ENCODE results near the gene ARSK.
A peak's percentile ranks its signal among the peaks of the same experiment; 100 is the strongest.

ARSK gene

GRCh38 chr5:95554647-95555548 is at the start of gene ARSK, which contains the start of gene SKIC3:
Gene ARSK, plus strand, starts transcription at chr5:95555101. Its CDS starts 178 bp downstream, at chr5:95555279.
Gene SKIC3, minus strand, starts transcription at chr5:95554977. Its CDS starts 7,827 bp downstream, at chr5:95547150.
- Histone ChIP-seq H3K9me3 (ENCODE audit: low read length) (no peaks in the 10 kb centered on the region), H3K9ac (ENCODE audit: low read length) (peak within 1 kb of the TSS; percentile 29), H3K27me3 (ENCODE audit: control insufficient read depth in 1 of 2, insufficient read depth in 2 of 2, low read length in 2 of 2) (no peaks in the 10 kb centered on the region), H3K36me3 (ENCODE audit: insufficient read depth, low read length) (peaks cover 10% of the 10 kb centered on the region), H3K4me1 (ENCODE audit: insufficient read depth, low read length) (peaks cover 33% of the 10 kb centered on the region), H3K27ac (ENCODE audit: low read depth, low read length) (peak within 1 kb of the TSS; percentile 74), H3K4me3 (ENCODE audit: low read depth in 1 of 2, low read length in 2 of 2) (peak within 1 kb of the TSS; percentile 59 to 60)

- Histone ChIP-seq H3K4me1 (ENCODE audit: insufficient read depth, low read length) (no peaks in the 10 kb centered on the region), H3K27ac (ENCODE audit: low read depth, low read length) (no peak overlapping the region), H3K9ac (ENCODE audit: low read length) (no peak overlapping the region), H3K9me3 (ENCODE audit: low read length) (no peaks in the 10 kb centered on the region), H3K36me3 (ENCODE audit: insufficient read depth, low read length) (peaks cover 30% of the 10 kb centered on the region), H3K27me3 (ENCODE audit: control insufficient read depth in 1 of 2, insufficient read depth in 2 of 2, low read length in 2 of 2) (no peaks in the 10 kb centered on the region), H3K4me3 (ENCODE audit: low read depth in 1 of 2, low read length in 2 of 2) (no peak overlapping the region)
Measured at GRCh38 chr5:95508550-95508949, 46.4 kb upstream of the ARSK start.

GRCh38 chr5:95511606-95512005 is 43.3 kb upstream of the ARSK start:
- no peaks in the 10 kb centered on the region for H3K9me3 ChIP-seq (ENCODE audit: low read length)
- H3K27ac ChIP-seq (ENCODE audit: low read depth, low read length), result no peak overlapping the region
- H3K36me3 ChIP-seq (ENCODE audit: insufficient read depth, low read length), result peaks cover 49% of the 10 kb centered on the region
- H3K4me3 ChIP-seq (ENCODE audit: low read depth in 1 of 2, low read length in 2 of 2), result no peak overlapping the region
- no peak overlapping the region for H3K9ac ChIP-seq (ENCODE audit: low read length)
- no peaks in the 10 kb centered on the region for H3K27me3 ChIP-seq (ENCODE audit: control insufficient read depth in 1 of 2, insufficient read depth in 2 of 2, low read length in 2 of 2)
- H3K4me1 ChIP-seq (ENCODE audit: insufficient read depth, low read length), result no peaks in the 10 kb centered on the region

- Histone ChIP-seq H3K4me1 (ENCODE audit: insufficient read depth, low read length) (no peaks in the 10 kb centered on the region), H3K27me3 (ENCODE audit: control insufficient read depth in 1 of 2, insufficient read depth in 2 of 2, low read length in 2 of 2) (no peaks in the 10 kb centered on the region), H3K4me3 (ENCODE audit: low read depth in 1 of 2, low read length in 2 of 2) (no peak overlapping the region), H3K36me3 (ENCODE audit: insufficient read depth, low read length) (peaks cover 49% of the 10 kb centered on the region), H3K9me3 (ENCODE audit: low read length) (no peaks in the 10 kb centered on the region), H3K27ac (ENCODE audit: low read depth, low read length) (no peak overlapping the region), H3K9ac (ENCODE audit: low read length) (no peak overlapping the region)
Measured at GRCh38 chr5:95518417-95518816, 36.5 kb upstream of the ARSK start.

GRCh38 chr5:95519151-95519550 is 35.8 kb upstream of the ARSK start:
- H3K4me3 ChIP-seq (ENCODE audit: low read depth in 1 of 2, low read length in 2 of 2), result no peak overlapping the region
- H3K27ac ChIP-seq (ENCODE audit: low read depth, low read length), result no peak overlapping the region
- H3K36me3 ChIP-seq (ENCODE audit: insufficient read depth, low read length), result peaks cover 43% of the 10 kb centered on the region
- no peaks in the 10 kb centered on the region for H3K9me3 ChIP-seq (ENCODE audit: low read length)
- H3K9ac ChIP-seq (ENCODE audit: low read length), result no peak overlapping the region
- no peaks in the 10 kb centered on the region for H3K27me3 ChIP-seq (ENCODE audit: control insufficient read depth in 1 of 2, insufficient read depth in 2 of 2, low read length in 2 of 2)
- H3K4me1 ChIP-seq (ENCODE audit: insufficient read depth, low read length), result no peaks in the 10 kb centered on the region

GRCh38 chr5:95519681-95520080 is 35.2 kb upstream of the ARSK start:
- Histone ChIP-seq H3K27me3 (ENCODE audit: control insufficient read depth in 1 of 2, insufficient read depth in 2 of 2, low read length in 2 of 2) (no peaks in the 10 kb centered on the region), H3K9ac (ENCODE audit: low read length) (no peak overlapping the region), H3K4me3 (ENCODE audit: low read depth in 1 of 2, low read length in 2 of 2) (no peak overlapping the region), H3K27ac (ENCODE audit: low read depth, low read length) (no peak overlapping the region), H3K9me3 (ENCODE audit: low read length) (no peaks in the 10 kb centered on the region), H3K4me1 (ENCODE audit: insufficient read depth, low read length) (no peaks in the 10 kb centered on the region), H3K36me3 (ENCODE audit: insufficient read depth, low read length) (peaks cover 42% of the 10 kb centered on the region)

- peaks cover 41% of the 10 kb centered on the region for H3K36me3 ChIP-seq (ENCODE audit: insufficient read depth, low read length)
Measured at GRCh38 chr5:95520206-95520605, 34.7 kb upstream of the ARSK start.

GRCh38 chr5:95524423-95524822 is 30.5 kb upstream of the ARSK start:
- Histone ChIP-seq H3K9ac (ENCODE audit: low read length) (no peak overlapping the region), H3K9me3 (ENCODE audit: low read length) (no peaks in the 10 kb centered on the region), H3K4me1 (ENCODE audit: insufficient read depth, low read length) (no peaks in the 10 kb centered on the region), H3K36me3 (ENCODE audit: insufficient read depth, low read length) (peaks cover 35% of the 10 kb centered on the region), H3K27me3 (ENCODE audit: control insufficient read depth in 1 of 2, insufficient read depth in 2 of 2, low read length in 2 of 2) (no peaks in the 10 kb centered on the region), H3K27ac (ENCODE audit: low read depth, low read length) (no peak overlapping the region), H3K4me3 (ENCODE audit: low read depth in 1 of 2, low read length in 2 of 2) (no peak overlapping the region)

More at GRCh38 chr5:95520206-95520605, 34.7 kb upstream of the ARSK start:
- Histone ChIP-seq H3K9ac (ENCODE audit: low read length) (no peak overlapping the region), H3K27ac (ENCODE audit: low read depth, low read length) (no peak overlapping the region), H3K9me3 (ENCODE audit: low read length) (no peaks in the 10 kb centered on the region), H3K27me3 (ENCODE audit: control insufficient read depth in 1 of 2, insufficient read depth in 2 of 2, low read length in 2 of 2) (no peaks in the 10 kb centered on the region), H3K4me3 (ENCODE audit: low read depth in 1 of 2, low read length in 2 of 2) (no peak overlapping the region), H3K4me1 (ENCODE audit: insufficient read depth, low read length) (no peaks in the 10 kb centered on the region)

- Histone ChIP-seq H3K27ac (ENCODE audit: low read depth, low read length) (no peak overlapping the region), H3K4me3 (ENCODE audit: low read depth in 1 of 2, low read length in 2 of 2) (no peak overlapping the region), H3K36me3 (ENCODE audit: insufficient read depth, low read length) (peaks cover 32% of the 10 kb centered on the region)
Measured at GRCh38 chr5:95526871-95527270, 28.0 kb upstream of the ARSK start.

GRCh38 chr5:95528565-95528964 is 26.3 kb upstream of the ARSK start:
- H3K27me3 ChIP-seq (ENCODE audit: control insufficient read depth in 1 of 2, insufficient read depth in 2 of 2, low read length in 2 of 2), result no peaks in the 10 kb centered on the region
- peaks cover 32% of the 10 kb centered on the region for H3K36me3 ChIP-seq (ENCODE audit: insufficient read depth, low read length)
- no peaks in the 10 kb centered on the region for H3K4me1 ChIP-seq (ENCODE audit: insufficient read depth, low read length)
- H3K9me3 ChIP-seq (ENCODE audit: low read length), result no peaks in the 10 kb centered on the region
- H3K4me3 ChIP-seq (ENCODE audit: low read depth in 1 of 2, low read length in 2 of 2), result no peak overlapping the region
- H3K27ac ChIP-seq (ENCODE audit: low read depth, low read length), result no peak overlapping the region
- no peak overlapping the region for H3K9ac ChIP-seq (ENCODE audit: low read length)

More at GRCh38 chr5:95526871-95527270, 28.0 kb upstream of the ARSK start:
- Histone ChIP-seq H3K4me1 (ENCODE audit: insufficient read depth, low read length) (no peaks in the 10 kb centered on the region), H3K9ac (ENCODE audit: low read length) (no peak overlapping the region), H3K27me3 (ENCODE audit: control insufficient read depth in 1 of 2, insufficient read depth in 2 of 2, low read length in 2 of 2) (no peaks in the 10 kb centered on the region), H3K9me3 (ENCODE audit: low read length) (no peaks in the 10 kb centered on the region)

- Histone ChIP-seq H3K4me3 (ENCODE audit: low read depth in 1 of 2, low read length in 2 of 2) (no peak overlapping the region), H3K27me3 (ENCODE audit: control insufficient read depth in 1 of 2, insufficient read depth in 2 of 2, low read length in 2 of 2) (no peaks in the 10 kb centered on the region), H3K4me1 (ENCODE audit: insufficient read depth, low read length) (no peaks in the 10 kb centered on the region), H3K9ac (ENCODE audit: low read length) (no peak overlapping the region), H3K27ac (ENCODE audit: low read depth, low read length) (no peak overlapping the region), H3K9me3 (ENCODE audit: low read length) (no peaks in the 10 kb centered on the region), H3K36me3 (ENCODE audit: insufficient read depth, low read length) (peaks cover 22% of the 10 kb centered on the region)
Measured at GRCh38 chr5:95530416-95530815, 24.5 kb upstream of the ARSK start.

- no peak overlapping the region for H3K9ac ChIP-seq (ENCODE audit: low read length)
- no peaks in the 10 kb centered on the region for H3K27me3 ChIP-seq (ENCODE audit: control insufficient read depth in 1 of 2, insufficient read depth in 2 of 2, low read length in 2 of 2)
- H3K4me1 ChIP-seq (ENCODE audit: insufficient read depth, low read length), result no peaks in the 10 kb centered on the region
- no peak overlapping the region for H3K4me3 ChIP-seq (ENCODE audit: low read depth in 1 of 2, low read length in 2 of 2)
- no peaks in the 10 kb centered on the region for H3K9me3 ChIP-seq (ENCODE audit: low read length)
- H3K36me3 ChIP-seq (ENCODE audit: insufficient read depth, low read length), result peaks cover 28% of the 10 kb centered on the region
- H3K27ac ChIP-seq (ENCODE audit: low read depth, low read length), result no peak overlapping the region
Measured at GRCh38 chr5:95531491-95531890, 23.4 kb upstream of the ARSK start.

All from muscle layer of colon (tissue), 2 donors.